Upper lobe of left lung (tissue), 4 donors: ENCODE results near the gene AKR1C4.

ENCODE experiments used
- EP300 ChIP-seq, 4 donors: sonication (generic); formaldehyde crosslinking; IDR thresholded peaks; one replicate each; pipeline ENCODE4 v1.5.1; 2017; ENCODE audit warnings: antibody characterized with exemption in 4 of 4, control low read depth in 2 of 4
- POLR2A ChIP-seq, 4 donors: fragments of 450-650 bp; IDR thresholded peaks; one replicate each; pipeline ENCODE4 v1.5.1; 2016 to 2017; ENCODE audit warnings: antibody characterized with exemption in 4 of 4, mild to moderate bottlenecking in 2 of 4
- POLR2AphosphoS5 ChIP-seq, 2 donors: sonication (generic); formaldehyde crosslinking; IDR thresholded peaks; one replicate each; pipeline ENCODE4 v1.5.1; 2017; ENCODE audit warnings: antibody characterized with exemption in 2 of 2
- TF ChIP-seq, protein P1 (sequence below), 6 experiments: fragments of 450-650 bp in 4 of 6; fragments of 200-600 bp in 2 of 6; sonication (generic) in 2 of 6; IDR thresholded peaks; one replicate each; pipeline ENCODE4 v1.5.1; 2016 to 2019; ENCODE audit warnings: antibody characterized with exemption in 6 of 6

DNA sequence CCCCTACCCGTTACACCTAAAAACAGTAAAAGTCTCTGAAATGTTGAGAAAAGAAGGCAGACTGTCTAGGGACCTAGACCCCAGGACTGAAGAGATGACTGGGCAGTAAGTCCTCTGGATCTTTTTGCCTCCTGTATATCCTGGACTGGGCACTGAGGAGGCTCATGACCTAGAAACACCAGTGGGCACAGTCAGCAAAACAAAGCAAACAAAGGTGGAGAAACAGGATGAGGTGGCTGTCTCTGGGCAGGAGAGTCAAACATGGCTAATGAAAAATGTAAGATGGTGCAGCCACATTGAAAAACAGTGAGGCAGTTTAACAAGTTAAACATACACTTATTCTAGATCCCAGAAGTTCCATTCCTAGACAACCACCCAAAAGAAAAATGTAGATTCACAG lies 45.9 kb downstream of the AKR1C4 start:
- TF ChIP-seq POLR2AphosphoS5 (IDR thresholded peaks at IDR 0.05) = no peak
- TF ChIP-seq, protein P1, sequence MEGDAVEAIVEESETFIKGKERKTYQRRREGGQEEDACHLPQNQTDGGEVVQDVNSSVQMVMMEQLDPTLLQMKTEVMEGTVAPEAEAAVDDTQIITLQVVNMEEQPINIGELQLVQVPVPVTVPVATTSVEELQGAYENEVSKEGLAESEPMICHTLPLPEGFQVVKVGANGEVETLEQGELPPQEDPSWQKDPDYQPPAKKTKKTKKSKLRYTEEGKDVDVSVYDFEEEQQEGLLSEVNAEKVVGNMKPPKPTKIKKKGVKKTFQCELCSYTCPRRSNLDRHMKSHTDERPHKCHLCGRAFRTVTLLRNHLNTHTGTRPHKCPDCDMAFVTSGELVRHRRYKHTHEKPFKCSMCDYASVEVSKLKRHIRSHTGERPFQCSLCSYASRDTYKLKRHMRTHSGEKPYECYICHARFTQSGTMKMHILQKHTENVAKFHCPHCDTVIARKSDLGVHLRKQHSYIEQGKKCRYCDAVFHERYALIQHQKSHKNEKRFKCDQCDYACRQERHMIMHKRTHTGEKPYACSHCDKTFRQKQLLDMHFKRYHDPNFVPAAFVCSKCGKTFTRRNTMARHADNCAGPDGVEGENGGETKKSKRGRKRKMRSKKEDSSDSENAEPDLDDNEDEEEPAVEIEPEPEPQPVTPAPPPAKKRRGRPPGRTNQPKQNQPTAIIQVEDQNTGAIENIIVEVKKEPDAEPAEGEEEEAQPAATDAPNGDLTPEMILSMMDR (IDR thresholded peaks at IDR 0.05) = no peak
- no peak for TF ChIP-seq EP300 (IDR thresholded peaks at IDR 0.05)
- TF ChIP-seq POLR2A (IDR thresholded peaks at IDR 0.05) = no peak
